NOMO-1 treated with dmso at 0.1 percent for 144 hours (cell line): ENCODE results near the gene FAM227A.
A peak's percentile ranks its signal among the peaks of the same experiment; 100 is the strongest.
"Not testable (repeated sequence)": the region's sequence is repeated elsewhere in the genome, so short reads cannot be mapped to it uniquely, and the experiment has no call there.

Experiments
- DNase-seq: peaks from one replicate; lab custom pipeline; 2025; ENCODE audit not compliant: unreplicated experiment; lab: John Stamatoyannopoulos, UW

FAM227A gene

DNA sequence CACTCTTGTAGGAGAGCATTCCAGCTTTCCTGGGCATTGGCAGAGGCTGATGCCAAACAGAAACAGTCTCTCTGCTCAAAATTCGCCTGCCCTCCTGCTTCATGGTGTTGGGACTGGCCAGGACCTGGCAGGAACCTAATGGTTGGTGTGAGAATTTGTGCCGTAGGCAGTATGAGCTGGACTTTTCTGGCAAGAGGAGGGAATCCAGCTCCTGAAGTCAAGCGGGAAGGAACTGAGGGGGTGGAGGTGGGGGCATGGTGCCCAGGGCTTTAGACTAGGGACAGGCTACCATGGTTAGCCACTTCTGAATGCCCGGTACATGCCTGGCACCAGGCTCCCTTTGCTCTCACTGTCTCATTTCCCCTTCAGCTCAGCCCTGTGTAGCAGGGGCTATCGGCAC lies 18.7 kb upstream of the FAM227A start:
- no peak for DNase-seq

DNA sequence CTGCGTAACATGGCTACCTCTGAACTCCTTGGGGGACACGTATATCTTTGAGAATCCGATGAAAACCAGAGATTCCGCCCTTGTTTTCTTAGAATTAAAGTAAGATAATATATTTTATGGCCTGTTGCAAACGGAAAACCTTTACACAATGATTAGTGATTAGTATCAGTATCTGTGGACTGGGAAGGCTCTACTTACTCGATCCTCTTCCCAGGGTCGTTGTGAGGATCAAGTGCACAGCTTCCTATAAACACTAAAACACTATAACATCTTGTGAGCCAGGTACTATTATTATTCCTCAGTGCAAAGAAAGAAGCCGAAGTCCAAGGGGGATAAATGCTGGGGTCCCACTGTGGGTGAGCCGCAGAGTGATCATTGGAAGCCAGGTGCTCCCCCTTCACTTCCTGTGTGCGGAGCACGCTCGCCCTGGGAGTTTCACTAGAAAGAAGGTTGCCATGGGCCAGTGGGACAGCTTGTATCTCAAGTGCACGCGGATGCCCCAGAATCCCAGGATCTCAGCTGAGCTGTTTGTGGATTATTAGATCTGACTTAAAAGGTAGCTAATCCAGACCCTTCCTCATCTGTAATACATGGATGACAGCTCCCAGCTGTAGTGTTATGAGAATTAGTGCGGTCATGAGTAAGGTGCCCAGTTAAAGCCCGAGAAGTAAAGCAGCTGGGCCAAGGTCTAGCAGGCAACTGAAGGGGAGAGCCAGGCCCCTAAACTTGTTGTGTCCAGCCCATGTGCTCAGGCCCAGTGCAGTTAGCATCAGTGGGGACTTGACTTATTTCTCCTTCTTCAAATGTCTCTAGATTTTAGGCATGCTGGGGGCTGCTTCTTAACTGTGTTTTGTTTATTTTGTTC lies 1.1 kb upstream of the FAM227A start:
- no peak for DNase-seq

- DNase-seq = no peak
These were observed 505 bp downstream of the FAM227A start for GRCh38 chr22:38655519-38656255.

GRCh38 chr22:38653741-38654140 lies 2.5 kb downstream of the FAM227A start:
- no peak for DNase-seq

DNA sequence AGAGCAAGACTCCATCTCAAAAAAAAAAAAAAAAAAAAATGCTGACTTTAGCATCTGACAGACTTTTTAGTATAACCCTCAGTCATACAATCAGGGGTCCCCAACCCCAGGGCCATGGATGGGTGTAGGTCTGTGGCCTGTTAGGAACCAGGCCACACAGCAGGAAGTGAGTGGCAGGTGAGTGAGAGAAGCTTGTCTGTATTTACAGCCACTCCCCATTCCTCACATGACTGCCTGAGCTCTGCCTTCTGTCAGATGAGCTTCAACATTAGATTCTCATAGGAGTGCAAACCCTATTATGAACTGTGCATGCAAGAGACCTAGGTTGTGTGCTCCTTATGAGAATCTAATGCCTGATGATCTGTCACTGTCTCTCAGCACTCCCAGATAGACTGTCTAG lies 3.3 kb downstream of the FAM227A start:
- DNase-seq = no peak

GRCh38 chr22:38649841-38650522 lies 6.2 kb downstream of the FAM227A start:
- no peak for DNase-seq

DNA sequence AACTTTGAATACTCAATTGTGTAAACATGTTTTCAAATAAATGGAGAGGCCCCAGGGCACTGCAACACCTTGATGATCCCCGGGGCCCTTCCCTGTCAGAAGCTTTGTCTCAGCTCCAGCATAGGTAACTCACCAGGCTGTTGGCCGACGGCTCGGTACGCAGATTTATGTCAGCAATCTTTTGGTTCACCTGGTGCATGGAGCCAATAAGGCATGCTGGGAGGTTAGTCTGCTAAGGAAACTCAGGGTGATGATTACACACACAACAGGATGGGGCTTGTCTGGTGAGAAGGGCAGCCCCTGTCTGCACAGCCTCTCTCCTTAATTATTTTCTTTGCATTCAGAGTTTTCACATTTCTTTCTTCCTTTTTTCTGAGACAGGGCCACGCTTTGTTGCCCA lies 10.8 kb downstream of the FAM227A start:
- no peak for DNase-seq

- DNase-seq = not testable (repeated sequence)
These were observed 11.9 kb downstream of the FAM227A start for GRCh38 chr22:38644245-38644644.

DNA sequence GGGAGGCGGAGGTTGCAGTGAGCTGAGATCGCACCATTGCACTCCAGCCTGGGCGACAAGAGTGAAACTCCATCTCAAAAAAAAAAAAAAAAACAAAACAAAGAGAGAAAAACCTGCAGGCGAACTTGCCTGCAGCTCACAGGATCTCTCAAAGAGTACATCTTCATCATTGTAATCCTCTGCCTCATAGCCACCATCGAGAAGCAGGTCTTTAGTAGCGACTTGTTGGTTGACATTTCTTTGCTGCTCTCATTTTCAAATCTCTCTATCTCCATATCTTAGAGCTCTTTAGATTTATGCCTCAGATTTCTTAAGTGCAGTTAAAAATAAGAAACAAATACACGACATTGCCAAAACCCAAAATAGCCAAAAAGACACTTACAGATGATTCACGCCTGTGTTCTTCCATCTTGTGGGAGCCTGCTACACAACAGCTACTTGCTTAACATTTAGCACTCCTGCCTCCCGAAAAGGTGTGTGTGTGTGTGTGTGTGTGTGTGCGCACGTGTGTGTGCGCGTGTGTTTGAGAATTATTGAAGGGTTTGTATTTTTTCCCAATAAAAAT lies 14.6 kb downstream of the FAM227A start:
- DNase-seq = no peak

DNA sequence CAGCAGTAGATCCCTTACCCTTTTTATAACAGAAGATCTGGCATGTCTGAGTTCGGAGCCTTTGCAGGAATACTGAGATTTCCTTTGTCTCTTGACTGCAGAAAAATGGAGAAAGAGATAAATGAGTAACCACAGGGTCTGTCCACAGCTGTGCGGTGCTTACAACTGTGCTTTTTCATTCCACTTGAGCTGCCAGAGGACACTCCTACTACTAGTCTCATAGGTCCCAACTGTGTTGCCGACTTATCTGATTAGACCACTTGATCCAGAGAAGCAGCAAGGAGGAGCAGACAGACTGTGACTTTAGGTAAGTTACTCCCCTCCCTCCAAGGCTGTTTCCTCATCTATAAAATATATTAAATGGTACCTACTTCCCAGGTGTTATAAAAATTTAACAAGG lies 17.5 kb downstream of the FAM227A start:
- DNase-seq = no peak

- DNase-seq = no peak
These were observed 18.0 kb downstream of the FAM227A start for GRCh38 chr22:38638216-38638615.

GRCh38 chr22:38632528-38632927 lies 23.7 kb downstream of the FAM227A start:
- no peak for DNase-seq

GRCh38 chr22:38631724-38632123 lies 24.5 kb downstream of the FAM227A start:
- DNase-seq = peak; percentile 18

GRCh38 chr22:38629108-38629507 lies 27.1 kb downstream of the FAM227A start:
- no peak for DNase-seq

DNA sequence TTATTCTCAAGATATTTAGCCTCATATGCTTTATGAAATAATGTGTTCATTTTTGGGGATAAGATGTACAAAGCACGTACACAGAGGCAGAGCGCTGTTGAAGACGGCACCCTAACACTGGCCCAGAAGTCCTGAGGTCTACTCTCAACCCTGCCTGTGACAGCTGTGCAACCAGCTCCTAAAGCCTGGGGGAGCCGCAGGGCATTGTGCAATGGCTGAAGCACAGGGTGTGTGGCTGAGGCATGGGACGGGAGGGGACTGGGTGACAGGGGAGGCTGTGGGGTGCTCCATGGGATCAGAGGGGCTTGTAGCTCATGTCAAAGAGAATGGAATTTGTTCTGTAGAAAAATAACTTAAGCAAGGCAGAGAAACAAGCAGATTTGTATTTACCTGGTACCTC lies 27.7 kb downstream of the FAM227A start:
- DNase-seq = no peak

GRCh38 chr22:38623351-38623750 lies 32.8 kb downstream of the FAM227A start:
- no peak for DNase-seq

DNA sequence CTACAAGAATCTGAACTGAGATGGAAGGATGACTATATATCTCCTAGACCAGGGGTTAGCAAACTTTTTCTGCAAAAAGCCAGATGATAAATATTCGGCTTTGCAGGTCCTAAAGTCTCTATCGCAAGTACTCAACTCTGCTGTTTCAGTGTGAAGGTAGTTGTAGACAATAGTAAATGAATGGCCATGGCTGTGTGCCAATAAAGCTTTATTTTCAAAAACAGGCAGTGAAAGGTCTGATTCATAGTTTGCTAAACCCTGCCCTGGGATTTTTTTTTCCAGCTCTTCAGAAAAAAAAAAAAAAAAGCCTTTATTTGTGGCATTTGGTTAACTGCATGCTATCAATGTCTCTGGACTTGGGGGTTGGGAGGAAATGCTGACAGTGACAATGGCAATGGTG lies 37.5 kb downstream of the FAM227A start:
- DNase-seq = no peak

DNA sequence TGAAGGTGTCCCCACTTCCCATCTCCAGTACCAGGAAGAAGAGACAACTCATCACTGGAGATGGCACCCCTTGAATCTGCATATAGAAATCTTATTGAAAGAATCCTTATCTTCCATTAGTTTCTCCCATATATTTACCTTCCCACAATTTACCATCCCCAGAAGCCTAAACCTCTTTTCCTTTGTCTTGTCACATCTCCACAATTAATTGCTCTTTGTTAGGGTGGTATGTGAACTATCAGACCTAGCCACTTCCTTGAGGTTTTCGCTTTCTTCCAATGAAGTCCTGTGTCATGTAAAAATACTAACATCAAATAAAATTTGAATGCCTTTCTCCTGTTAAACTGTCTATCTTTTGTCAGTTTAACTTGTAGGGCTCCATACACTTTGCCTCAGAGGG lies 37.9 kb downstream of the FAM227A start:
- DNase-seq = no peak

- not testable (repeated sequence) for DNase-seq
These were observed 41.2 kb downstream of the FAM227A start for GRCh38 chr22:38615064-38615405.

- DNase-seq = no peak
These were observed 41.7 kb downstream of the FAM227A start for GRCh38 chr22:38614332-38615063.

- DNase-seq = no peak
These were observed 42.6 kb downstream of the FAM227A start for GRCh38 chr22:38613588-38613987.
